ENCODE results near the gene SLC16A8.

Gene SLC16A8

GRCh38 chr22:38077096-38077495 is 6.9 kb downstream of the SLC16A8 start:
- H3K4me2 ChIP-seq (ENCODE audit: low read length) = no peak overlapping the region
- no peak overlapping the region for H3K27ac ChIP-seq (ENCODE audit: low read depth, low read length, poor library complexity, severe bottlenecking)
- no peaks in the 10 kb centered on the region for H3K9me3 ChIP-seq (ENCODE audit: low read length)
- H3K79me2 ChIP-seq (ENCODE audit: insufficient read depth, low read length) = no peaks in the 10 kb centered on the region
- H3F3A ChIP-seq (ENCODE audit: insufficient read depth, low read length) = no peaks in the 10 kb centered on the region
- H2AFZ ChIP-seq (ENCODE audit: low read length) = no peak overlapping the region
- no peaks in the 10 kb centered on the region for H3K4me1 ChIP-seq (ENCODE audit: insufficient read depth, low read length, severe bottlenecking)
- H3K9ac ChIP-seq (ENCODE audit: low read length) = no peak overlapping the region
- H3K36me3 ChIP-seq (ENCODE audit: insufficient read depth, low read length) = peaks cover 12% of the 10 kb centered on the region; the same call in 1 of the 2 replicates
- TF ChIP-seq EZH2 (IDR thresholded peaks at IDR 0.05; ENCODE audit: borderline replicate concordance, low read length) (no peak), CTCF (IDR thresholded peaks at IDR 0.05; ENCODE audit: low read length) (no peak)
- H3K9me2 ChIP-seq (ENCODE audit: low read depth, low read length) = no peaks in the 10 kb centered on the region
- no peaks in the 10 kb centered on the region for H4K20me1 ChIP-seq (ENCODE audit: insufficient read depth, low read length)
- H3K4me3 ChIP-seq (ENCODE audit: low read depth, low read length, poor library complexity, severe bottlenecking) = no peak overlapping the region
- 0 out of 2 replicates have a peak, but pooled peaks cover 3% of the 10 kb centered on the region for H3K27me3 ChIP-seq (ENCODE audit: insufficient read depth, low read length)

GRCh38 chr22:38075961-38076360 is 8.0 kb downstream of the SLC16A8 start:
- H3K9me2 ChIP-seq (ENCODE audit: low read depth, low read length) = no peaks in the 10 kb centered on the region
- H3K9me3 ChIP-seq (ENCODE audit: low read length) = no peaks in the 10 kb centered on the region
- peaks cover 15% of the 10 kb centered on the region; the same call in 1 of the 2 replicates for H3K36me3 ChIP-seq (ENCODE audit: insufficient read depth, low read length)
- H3K4me2 ChIP-seq (ENCODE audit: low read length) = no peak overlapping the region
- H2AFZ ChIP-seq (ENCODE audit: low read length) = no peak overlapping the region
- no peaks in the 10 kb centered on the region for H3F3A ChIP-seq (ENCODE audit: insufficient read depth, low read length)
- H3K79me2 ChIP-seq (ENCODE audit: insufficient read depth, low read length) = no peaks in the 10 kb centered on the region
- no peaks in the 10 kb centered on the region for H3K4me1 ChIP-seq (ENCODE audit: insufficient read depth, low read length, severe bottlenecking)
- no peak overlapping the region for H3K4me3 ChIP-seq (ENCODE audit: low read depth, low read length, poor library complexity, severe bottlenecking)
- no peak overlapping the region for H3K27ac ChIP-seq (ENCODE audit: low read depth, low read length, poor library complexity, severe bottlenecking)
- H4K20me1 ChIP-seq (ENCODE audit: insufficient read depth, low read length) = no peaks in the 10 kb centered on the region
- TF ChIP-seq CTCF (IDR thresholded peaks at IDR 0.05; ENCODE audit: low read length) (no peak), EZH2 (IDR thresholded peaks at IDR 0.05; ENCODE audit: borderline replicate concordance, low read length) (no peak)
- no peak overlapping the region for H3K9ac ChIP-seq (ENCODE audit: low read length)
- 0 out of 2 replicates have a peak, but pooled peaks cover 3% of the 10 kb centered on the region for H3K27me3 ChIP-seq (ENCODE audit: insufficient read depth, low read length)

GRCh38 chr22:38075105-38075825 is 8.7 kb downstream of the SLC16A8 start:
- no peak overlapping the region for H3K27ac ChIP-seq (ENCODE audit: low read depth, low read length, poor library complexity, severe bottlenecking)
- no peak overlapping the region for H3K9ac ChIP-seq (ENCODE audit: low read length)
- H3K4me2 ChIP-seq (ENCODE audit: low read length) = no peak overlapping the region
- no peak for TF ChIP-seq EZH2 (IDR thresholded peaks at IDR 0.05; ENCODE audit: borderline replicate concordance, low read length)
- TF ChIP-seq CTCF (IDR thresholded peaks at IDR 0.05; ENCODE audit: low read length) = no peak
- H3K36me3 ChIP-seq (ENCODE audit: insufficient read depth, low read length) = peaks cover 15% of the 10 kb centered on the region; the same call in 1 of the 2 replicates
- no peaks in the 10 kb centered on the region for H3F3A ChIP-seq (ENCODE audit: insufficient read depth, low read length)
- no peaks in the 10 kb centered on the region for H3K9me2 ChIP-seq (ENCODE audit: low read depth, low read length)
- H2AFZ ChIP-seq (ENCODE audit: low read length) = no peak overlapping the region
- H3K4me3 ChIP-seq (ENCODE audit: low read depth, low read length, poor library complexity, severe bottlenecking) = no peak overlapping the region
- no peaks in the 10 kb centered on the region for H4K20me1 ChIP-seq (ENCODE audit: insufficient read depth, low read length)
- H3K27me3 ChIP-seq (ENCODE audit: insufficient read depth, low read length) = 0 out of 2 replicates have a peak, but pooled peaks cover 3% of the 10 kb centered on the region
- H3K79me2 ChIP-seq (ENCODE audit: insufficient read depth, low read length) = no peaks in the 10 kb centered on the region
- H3K9me3 ChIP-seq (ENCODE audit: low read length) = no peaks in the 10 kb centered on the region
- no peaks in the 10 kb centered on the region for H3K4me1 ChIP-seq (ENCODE audit: insufficient read depth, low read length, severe bottlenecking)

Data from OCI-LY1 (cell line).